ENCODE measurements around the gene STXBP6.

STXBP6 gene

GRCh38 chr14:25003537-25003936, 46.4 kb downstream of the STXBP6 start:
- TF ChIP-seq JUND (IDR thresholded peaks at IDR 0.05; ENCODE audit: low read depth) = no peak
- in situ Hi-C loops (cut with HindIII; ENCODE audit: low pct_unique_long_range_greater_than_20kb, low sequenced_read_pairs) = no loop called here
- DNase-seq (ENCODE audit: low read depth in 1 of 2, low spot score in 1 of 2) = no peak

GRCh38 chr14:25001601-25002000, 48.3 kb downstream of the STXBP6 start:
- no peak for DNase-seq (ENCODE audit: low read depth in 1 of 2, low spot score in 1 of 2)
- in situ Hi-C loops (cut with HindIII; ENCODE audit: low pct_unique_long_range_greater_than_20kb, low sequenced_read_pairs) = no loop called here
- TF ChIP-seq JUND (IDR thresholded peaks at IDR 0.05; ENCODE audit: low read depth) = no peak

- no peak for DNase-seq (ENCODE audit: low read depth in 1 of 2, low spot score in 1 of 2)
- no peak for TF ChIP-seq JUND (IDR thresholded peaks at IDR 0.05; ENCODE audit: low read depth)
Observed at GRCh38 chr14:25001156-25001555, 48.8 kb downstream of the STXBP6 start.

GRCh38 chr14:24999157-24999556, 50.8 kb downstream of the STXBP6 start:
- no peak for DNase-seq (ENCODE audit: low read depth in 1 of 2, low spot score in 1 of 2)
- in situ Hi-C loops (cut with HindIII; ENCODE audit: low pct_unique_long_range_greater_than_20kb, low sequenced_read_pairs) = no loop called here
- no peak for TF ChIP-seq JUND (IDR thresholded peaks at IDR 0.05; ENCODE audit: low read depth)

More at GRCh38 chr14:25001156-25001555, 48.8 kb downstream of the STXBP6 start:
- in situ Hi-C loops (cut with HindIII; ENCODE audit: low pct_unique_long_range_greater_than_20kb, low sequenced_read_pairs) = no loop called here

- in situ Hi-C loops (cut with HindIII; ENCODE audit: low pct_unique_long_range_greater_than_20kb, low sequenced_read_pairs) = no loop called here
- no peak for DNase-seq (ENCODE audit: low read depth in 1 of 2, low spot score in 1 of 2)
- no peak for TF ChIP-seq JUND (IDR thresholded peaks at IDR 0.05; ENCODE audit: low read depth)
Observed at GRCh38 chr14:24996930-24997725, 52.8 kb downstream of the STXBP6 start.

- TF ChIP-seq JUND (IDR thresholded peaks at IDR 0.05; ENCODE audit: low read depth) = no peak
- no peak for DNase-seq (ENCODE audit: low read depth in 1 of 2, low spot score in 1 of 2)
- in situ Hi-C loops (cut with HindIII; ENCODE audit: low pct_unique_long_range_greater_than_20kb, low sequenced_read_pairs) = no loop called here
Observed at GRCh38 chr14:24995016-24995415, 54.9 kb downstream of the STXBP6 start.

- in situ Hi-C loops (cut with HindIII; ENCODE audit: low pct_unique_long_range_greater_than_20kb, low sequenced_read_pairs) = no loop called here
- no peak for TF ChIP-seq JUND (IDR thresholded peaks at IDR 0.05; ENCODE audit: low read depth)
- DNase-seq (ENCODE audit: low read depth in 1 of 2, low spot score in 1 of 2) = no peak
Observed at GRCh38 chr14:24993631-24994030, 56.3 kb downstream of the STXBP6 start.

GRCh38 chr14:24992624-24993360, 57.2 kb downstream of the STXBP6 start:
- in situ Hi-C loops (cut with HindIII; ENCODE audit: low pct_unique_long_range_greater_than_20kb, low sequenced_read_pairs) = no loop called here
- TF ChIP-seq JUND (IDR thresholded peaks at IDR 0.05; ENCODE audit: low read depth) = no peak
- no peak for DNase-seq (ENCODE audit: low read depth in 1 of 2, low spot score in 1 of 2)

GRCh38 chr14:24991821-24992220, 58.1 kb downstream of the STXBP6 start:
- no peak for TF ChIP-seq JUND (IDR thresholded peaks at IDR 0.05; ENCODE audit: low read depth)
- in situ Hi-C loops (cut with HindIII; ENCODE audit: low pct_unique_long_range_greater_than_20kb, low sequenced_read_pairs) = no loop called here
- no peak for DNase-seq (ENCODE audit: low read depth in 1 of 2, low spot score in 1 of 2)

GRCh38 chr14:24991288-24991687, 58.7 kb downstream of the STXBP6 start:
- TF ChIP-seq JUND (IDR thresholded peaks at IDR 0.05; ENCODE audit: low read depth) = no peak
- in situ Hi-C loops (cut with HindIII; ENCODE audit: low pct_unique_long_range_greater_than_20kb, low sequenced_read_pairs) = no loop called here

GRCh38 chr14:24990773-24991172, 59.2 kb downstream of the STXBP6 start:
- no peak for TF ChIP-seq JUND (IDR thresholded peaks at IDR 0.05; ENCODE audit: low read depth)
- in situ Hi-C loops (cut with HindIII; ENCODE audit: low pct_unique_long_range_greater_than_20kb, low sequenced_read_pairs) = no loop called here
- DNase-seq (ENCODE audit: low read depth in 1 of 2, low spot score in 1 of 2) = no peak

More at GRCh38 chr14:24991288-24991687, 58.7 kb downstream of the STXBP6 start:
- DNase-seq (ENCODE audit: low read depth in 1 of 2, low spot score in 1 of 2) = no peak

- no peak for TF ChIP-seq JUND (IDR thresholded peaks at IDR 0.05; ENCODE audit: low read depth)
Observed at GRCh38 chr14:24990050-24990449, 59.9 kb downstream of the STXBP6 start.

GRCh38 chr14:24988760-24989159, 61.2 kb downstream of the STXBP6 start:
- TF ChIP-seq JUND (IDR thresholded peaks at IDR 0.05; ENCODE audit: low read depth) = no peak
- in situ Hi-C loops (cut with HindIII; ENCODE audit: low pct_unique_long_range_greater_than_20kb, low sequenced_read_pairs) = no loop called here
- DNase-seq (ENCODE audit: low read depth in 1 of 2, low spot score in 1 of 2) = no peak

More at GRCh38 chr14:24990050-24990449, 59.9 kb downstream of the STXBP6 start:
- in situ Hi-C loops (cut with HindIII; ENCODE audit: low pct_unique_long_range_greater_than_20kb, low sequenced_read_pairs) = no loop called here
- no peak for DNase-seq (ENCODE audit: low read depth in 1 of 2, low spot score in 1 of 2)
